NCI-H1694 treated with DMSO at 0.1 percent for 48 hours (cell line): ENCODE results near the gene CTSL.
"Not testable (repeated sequence)": the region's sequence is repeated elsewhere in the genome, so short reads cannot be mapped to it uniquely, and the experiment has no call there.

Source experiments
- DNase-seq: peaks from one replicate; lab custom pipeline; 2025; lab: John Stamatoyannopoulos, UW

CTSL gene

GRCh38 chr9:87722393-87723088 lies 3.4 kb upstream of the CTSL start:
- no peak for DNase-seq

DNA sequence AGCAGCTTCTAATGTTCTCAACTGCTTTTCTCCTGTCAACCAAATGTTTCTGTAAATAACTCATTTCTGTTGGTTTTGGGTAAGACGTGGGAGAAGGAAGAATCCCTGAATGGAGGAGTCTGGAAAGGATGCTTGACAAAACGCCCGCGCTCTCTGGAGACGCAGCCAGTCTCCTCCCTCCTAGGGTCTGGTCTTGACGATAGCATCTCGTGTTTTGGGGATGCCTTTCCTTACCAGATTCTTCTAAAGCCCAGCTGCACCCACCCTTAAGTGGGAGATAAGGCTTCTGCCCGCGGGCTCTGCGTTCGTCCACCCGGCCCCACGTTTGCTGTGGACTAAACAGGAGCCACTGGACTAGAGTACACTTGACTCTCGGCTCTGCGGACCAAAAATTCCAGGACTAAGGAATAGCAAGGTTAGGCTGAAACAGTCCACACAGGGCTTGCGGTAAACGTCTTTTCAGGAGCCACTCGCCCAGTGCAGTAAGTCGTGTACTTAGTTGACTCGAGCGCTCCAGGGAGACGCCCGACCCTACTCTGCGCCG lies 491 bp upstream of the CTSL start:
- no peak for DNase-seq

DNA sequence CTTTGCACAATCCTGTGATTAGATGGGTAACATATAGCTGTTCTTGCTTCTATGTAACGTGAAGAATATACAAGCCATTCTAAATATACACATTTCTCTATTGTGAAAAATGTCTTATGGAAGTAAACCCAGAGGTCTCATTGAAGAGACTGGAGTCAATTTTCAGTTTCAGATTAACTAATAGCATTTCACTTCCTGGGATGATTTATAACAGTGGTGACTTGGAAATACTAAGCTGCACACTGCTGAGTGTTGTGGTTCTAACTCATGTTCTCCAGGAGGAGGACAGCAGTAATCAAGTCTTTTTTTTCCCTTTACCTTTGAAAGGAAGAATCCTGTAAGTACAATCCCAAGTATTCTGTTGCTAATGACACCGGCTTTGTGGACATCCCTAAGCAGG lies 3.3 kb downstream of the CTSL start:
- no peak for DNase-seq

- DNase-seq = no peak
Measured at GRCh38 chr9:87731321-87731720, 5.4 kb downstream of the CTSL start.

- DNase-seq = no peak
Measured at GRCh38 chr9:87732344-87732743, 6.4 kb downstream of the CTSL start.

GRCh38 chr9:87732756-87733155 lies 6.8 kb downstream of the CTSL start:
- no peak for DNase-seq

DNA sequence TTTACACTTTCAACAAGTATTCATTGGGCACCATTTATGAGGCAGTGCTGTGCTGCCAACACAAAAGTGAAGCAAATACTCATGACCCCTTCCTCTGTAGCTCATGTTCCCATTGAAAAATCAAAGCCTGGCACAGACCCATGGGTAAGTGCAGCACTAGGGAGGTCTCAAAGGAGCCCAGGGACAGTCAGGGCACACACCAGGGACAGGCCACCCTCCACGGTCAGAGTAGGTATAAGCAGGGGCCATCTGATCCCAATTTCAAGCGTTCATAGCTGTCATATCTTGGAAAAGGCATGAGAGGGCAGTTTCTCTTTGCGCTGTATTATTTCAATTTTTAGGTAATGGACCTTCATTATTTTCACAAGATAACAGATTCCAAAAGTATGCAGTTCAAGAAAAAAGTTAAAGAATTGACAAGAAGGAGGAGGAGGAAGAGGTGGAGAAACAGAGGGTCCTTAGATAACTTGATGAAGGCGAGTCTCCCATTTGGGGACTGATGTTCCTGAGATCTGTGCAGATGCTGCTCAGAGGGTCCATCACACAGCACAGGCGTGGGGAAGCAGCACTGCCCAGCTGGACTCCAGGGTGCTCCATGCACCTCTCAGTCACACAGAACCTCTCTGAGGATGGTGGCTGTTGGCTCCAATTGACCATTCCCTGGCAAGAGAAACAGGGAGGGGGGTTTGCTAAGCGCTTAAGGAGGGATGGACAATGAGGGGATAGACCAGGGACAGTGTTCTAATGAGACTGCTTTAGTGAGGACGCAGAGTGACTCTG lies 7.5 kb downstream of the CTSL start:
- no peak for DNase-seq

GRCh38 chr9:87734106-87734505 lies 8.2 kb downstream of the CTSL start:
- DNase-seq = no peak

- no peak for DNase-seq
Measured at GRCh38 chr9:87739546-87739945, 13.6 kb downstream of the CTSL start.

DNA sequence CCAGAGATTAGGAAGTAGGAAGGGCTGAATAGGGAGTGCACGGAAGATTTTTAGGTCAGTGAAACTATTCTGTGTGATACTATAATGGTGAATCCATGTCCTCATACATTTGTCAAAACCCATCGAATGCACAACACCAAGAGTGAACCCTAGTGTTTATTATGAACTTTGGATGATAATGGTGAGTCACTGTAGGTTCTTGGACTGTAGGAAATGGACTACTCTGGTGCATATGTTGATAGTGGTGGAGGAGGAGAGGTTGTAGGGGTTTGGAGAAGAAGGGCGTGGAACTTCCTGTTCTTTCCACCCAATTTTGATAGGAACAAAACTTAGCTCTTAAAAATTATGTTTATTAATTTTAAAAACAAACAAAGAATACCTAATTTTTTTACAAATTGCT lies 14.3 kb downstream of the CTSL start:
- DNase-seq = no peak

DNA sequence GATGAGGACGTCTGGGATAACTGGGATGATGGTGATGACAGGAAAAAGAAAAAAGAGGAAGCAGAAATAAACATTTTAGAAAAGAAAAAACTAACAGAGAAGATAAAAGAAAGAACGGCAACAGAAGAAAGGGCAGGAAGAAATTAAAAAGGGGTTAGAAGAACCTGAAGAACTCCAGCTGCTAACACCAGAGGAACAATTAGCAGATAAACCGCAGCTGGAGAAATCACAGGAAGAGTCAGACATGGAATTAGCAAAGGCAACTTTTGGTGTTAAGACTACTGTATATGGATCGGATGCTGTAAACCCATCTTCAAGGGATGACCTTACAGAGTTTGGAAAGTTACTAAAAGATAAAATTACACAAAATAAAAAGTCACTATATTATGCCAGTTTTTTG lies 15.4 kb downstream of the CTSL start:
- DNase-seq = no peak

GRCh38 chr9:87741891-87742290 lies 16.0 kb downstream of the CTSL start:
- no peak for DNase-seq

DNA sequence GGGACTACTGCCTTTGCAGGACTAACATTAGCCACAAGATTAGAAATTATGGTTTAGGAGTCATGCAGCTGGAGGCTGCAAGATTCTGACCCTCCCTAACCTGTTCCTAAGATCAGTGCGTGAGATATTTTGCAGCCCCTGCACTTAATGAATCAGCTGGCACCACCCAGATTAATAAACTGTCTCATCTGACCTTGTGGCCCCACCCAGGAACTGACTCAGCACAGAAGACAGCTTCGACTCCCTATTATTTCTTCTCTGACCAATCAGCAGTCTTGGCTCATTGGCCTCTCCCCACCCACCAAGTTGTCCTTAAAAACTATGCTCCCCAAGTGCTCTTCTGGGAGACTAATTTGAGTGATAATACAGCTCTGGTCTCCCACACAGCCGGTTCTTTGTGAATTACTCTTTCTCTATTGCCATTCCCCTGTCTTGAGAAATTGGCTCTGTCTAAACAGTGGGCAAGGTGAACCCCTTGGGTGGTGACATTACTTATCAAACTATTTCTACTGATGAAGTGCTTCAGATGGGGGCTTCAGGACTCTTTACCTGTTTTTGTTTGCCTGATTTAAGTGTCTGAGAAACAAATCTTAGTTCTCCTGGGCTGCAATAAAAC lies 17.0 kb downstream of the CTSL start:
- no peak for DNase-seq

DNA sequence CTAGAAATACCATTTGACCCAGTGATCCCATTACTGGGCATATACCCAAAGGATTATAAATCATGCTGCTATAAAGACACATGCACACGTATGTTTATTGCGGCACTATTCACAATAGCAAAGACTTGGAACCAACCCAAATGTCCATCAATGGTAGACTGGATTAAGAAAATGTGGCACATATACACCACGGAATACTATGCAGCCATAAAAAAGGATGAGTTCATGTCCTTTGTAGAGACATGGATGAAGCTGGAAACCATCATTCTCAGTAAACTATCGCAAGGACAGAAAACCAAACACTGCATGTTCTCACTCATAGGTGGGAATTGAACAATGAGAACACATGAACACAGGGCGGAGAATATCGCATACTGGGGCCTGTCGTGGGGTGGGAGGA lies 18.3 kb downstream of the CTSL start:
- not testable (repeated sequence) for DNase-seq

GRCh38 chr9:87746186-87746585 lies 20.3 kb downstream of the CTSL start:
- no peak for DNase-seq

DNA sequence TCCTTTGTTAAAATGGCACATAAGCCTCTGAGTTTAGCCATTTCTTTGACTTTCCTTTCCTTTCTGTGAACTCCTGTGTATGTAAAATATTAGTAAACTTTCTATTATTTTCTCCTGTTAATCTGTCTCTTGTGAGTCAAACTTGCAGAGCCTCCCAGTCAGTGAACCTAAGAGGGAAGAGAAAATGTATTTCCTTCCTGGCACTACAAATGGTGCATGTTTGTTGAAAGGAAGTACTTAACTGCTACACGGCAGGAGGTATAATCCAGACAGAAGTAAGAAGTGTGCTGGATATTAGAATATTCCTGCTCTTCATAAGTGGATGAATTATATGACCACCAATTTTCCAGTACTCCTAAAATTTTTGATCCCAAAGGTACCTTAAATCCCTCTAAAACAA lies 23.0 kb downstream of the CTSL start:
- DNase-seq = no peak

- DNase-seq = no peak
Measured at GRCh38 chr9:87749335-87750035, 23.6 kb downstream of the CTSL start.

DNA sequence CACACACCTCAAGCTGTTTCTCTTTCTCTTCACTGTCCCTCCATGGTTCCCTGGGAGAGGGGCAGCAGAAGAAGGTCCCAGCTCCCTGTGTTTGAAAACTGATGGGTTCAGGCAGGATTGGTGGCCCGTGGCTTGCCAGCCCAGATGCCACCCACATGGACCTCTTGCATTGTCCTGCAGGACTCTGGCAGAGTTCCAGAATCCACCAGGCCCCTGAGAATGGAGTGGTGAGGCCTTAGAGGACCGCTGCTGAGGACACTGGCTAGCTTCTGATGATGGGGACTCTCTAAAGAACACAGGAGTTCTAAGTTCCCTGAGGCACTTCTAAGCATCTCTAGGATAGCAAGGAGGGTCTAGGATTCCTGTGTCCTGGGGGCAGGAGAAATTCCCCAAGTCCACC lies 24.8 kb downstream of the CTSL start:
- no peak for DNase-seq

GRCh38 chr9:87751423-87751822 lies 25.5 kb downstream of the CTSL start:
- DNase-seq = no peak

- no peak for DNase-seq
Measured at GRCh38 chr9:87751868-87752267, 25.9 kb downstream of the CTSL start.

GRCh38 chr9:87753313-87753712 lies 27.4 kb downstream of the CTSL start:
- no peak for DNase-seq

- not testable (repeated sequence) for DNase-seq
Measured at GRCh38 chr9:87758330-87758729, 32.4 kb downstream of the CTSL start.
